GM21381 (cell line): ENCODE results near the gene AGAP3.
A peak's percentile ranks its signal among the peaks of the same experiment; 100 is the strongest.

Source experiments
- ATAC-seq: cut with Tn5 transposase; IDR thresholded peaks from one replicate; pipeline ENCODE4 v1.9.1; 2021; ENCODE audit warnings: mild to moderate bottlenecking, moderate library complexity; ENCODE audit not compliant: unreplicated experiment

AGAP3 gene

DNA sequence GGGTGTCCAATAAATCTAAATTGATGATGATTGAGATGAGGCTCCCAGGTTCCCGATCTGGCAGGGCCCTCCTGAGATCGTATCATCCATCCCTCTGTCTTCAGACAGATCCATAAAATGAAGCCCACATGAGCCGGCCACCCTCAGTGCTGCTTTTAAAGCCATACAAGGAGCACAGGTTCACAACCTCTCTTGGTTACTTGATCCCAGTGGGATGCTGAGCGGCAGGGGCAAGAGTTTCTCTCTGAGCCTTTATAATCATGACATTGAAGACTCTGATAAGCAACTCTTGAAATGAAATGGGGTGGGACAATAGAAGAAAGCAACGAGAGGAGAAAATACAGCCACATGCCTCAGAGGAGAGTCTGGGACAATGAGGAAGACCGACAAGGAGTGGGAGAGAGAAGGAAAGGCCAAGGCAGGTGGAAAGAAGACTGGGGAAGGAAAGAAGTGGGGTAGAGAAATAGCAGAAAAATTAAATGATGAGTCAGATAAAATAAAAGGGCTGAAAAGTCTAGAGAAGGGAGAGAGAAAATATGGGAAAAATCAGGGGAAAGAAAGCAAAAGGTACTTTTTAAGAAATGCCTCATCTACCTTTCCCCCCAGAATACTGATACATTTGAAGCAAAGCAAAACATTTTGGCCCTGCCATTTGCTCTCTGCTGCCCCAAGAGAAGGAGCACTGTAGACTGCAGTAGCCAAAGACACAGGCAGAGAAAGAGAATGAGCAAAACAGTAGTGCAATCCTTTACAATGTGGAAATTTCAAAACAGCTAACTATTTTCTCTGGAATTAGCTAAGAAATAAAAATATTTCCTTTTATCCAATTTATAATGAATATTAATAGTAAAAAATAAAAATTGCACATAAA lies 66.6 kb downstream of the AGAP3 start:
- no peak for ATAC-seq

DNA sequence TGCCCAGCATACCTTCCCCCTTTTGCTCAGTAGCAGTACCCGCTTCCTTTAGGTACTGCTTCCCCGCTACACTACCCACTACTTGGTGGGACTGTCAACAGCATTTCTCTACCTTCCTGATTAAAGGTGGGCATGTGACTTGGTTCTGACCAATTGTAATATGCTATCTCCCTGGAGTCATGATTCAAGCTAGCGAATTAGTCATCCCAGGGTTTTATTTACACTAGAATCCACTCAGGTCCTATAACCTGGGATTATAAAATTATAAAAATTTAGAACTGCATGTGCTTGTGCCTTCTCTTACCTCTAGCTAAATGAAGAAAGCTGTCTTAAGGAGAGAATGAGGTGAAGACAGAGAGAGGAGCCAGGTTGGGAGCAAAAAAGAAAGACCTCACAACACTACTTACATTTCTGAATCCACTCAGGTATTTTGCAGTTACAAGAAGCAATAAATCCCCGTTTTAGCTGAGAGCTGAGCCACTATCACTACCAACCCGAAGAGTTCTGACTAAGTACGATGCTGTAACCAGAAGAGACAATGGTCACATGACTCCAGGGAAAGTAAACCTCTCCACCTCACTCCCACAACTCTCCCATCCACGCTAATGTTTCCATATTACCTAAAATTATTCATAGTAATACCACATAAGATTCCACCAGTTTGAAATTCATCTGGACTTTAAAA lies 71.5 kb downstream of the AGAP3 start:
- no peak for ATAC-seq

GRCh38 chr7:151161757-151162156 lies 75.5 kb downstream of the AGAP3 start:
- ATAC-seq, result no peak

GRCh38 chr7:151166629-151167196 lies 80.4 kb downstream of the AGAP3 start:
- no peak for ATAC-seq

- ATAC-seq, result no peak
These were observed 81.1 kb downstream of the AGAP3 start, which contains the start of gene GBX1 for GRCh38 chr7:151167197-151167961. TSS of gene GBX1 (minus strand) at chr7:151167694. CDS start at chr7:151167548, 146 bp downstream.

- no peak for ATAC-seq
These were observed 81.9 kb downstream of the AGAP3 start for GRCh38 chr7:151168003-151168786.

DNA sequence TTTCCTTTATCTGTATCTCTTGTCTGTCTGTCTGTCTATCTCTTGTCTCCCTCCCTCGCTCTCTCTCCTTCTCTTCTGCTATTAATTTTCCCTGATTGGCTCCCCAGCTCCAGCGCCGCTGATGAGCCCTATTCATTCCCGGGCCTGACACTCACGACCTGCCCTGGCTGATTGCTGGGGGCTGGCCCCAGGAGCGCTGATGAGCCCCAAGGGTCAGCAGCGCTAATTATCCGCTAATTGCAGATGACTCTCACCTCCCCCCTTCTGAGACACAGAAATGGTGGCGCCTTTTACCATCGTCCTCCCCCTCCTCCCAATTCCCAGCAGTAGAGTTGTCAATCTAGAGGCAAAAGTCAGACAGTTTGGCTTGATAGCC lies 82.5 kb downstream of the AGAP3 start:
- no peak for ATAC-seq

GRCh38 chr7:151172273-151173141 lies 86.2 kb downstream of the AGAP3 start:
- ATAC-seq, result peak; percentile 58

DNA sequence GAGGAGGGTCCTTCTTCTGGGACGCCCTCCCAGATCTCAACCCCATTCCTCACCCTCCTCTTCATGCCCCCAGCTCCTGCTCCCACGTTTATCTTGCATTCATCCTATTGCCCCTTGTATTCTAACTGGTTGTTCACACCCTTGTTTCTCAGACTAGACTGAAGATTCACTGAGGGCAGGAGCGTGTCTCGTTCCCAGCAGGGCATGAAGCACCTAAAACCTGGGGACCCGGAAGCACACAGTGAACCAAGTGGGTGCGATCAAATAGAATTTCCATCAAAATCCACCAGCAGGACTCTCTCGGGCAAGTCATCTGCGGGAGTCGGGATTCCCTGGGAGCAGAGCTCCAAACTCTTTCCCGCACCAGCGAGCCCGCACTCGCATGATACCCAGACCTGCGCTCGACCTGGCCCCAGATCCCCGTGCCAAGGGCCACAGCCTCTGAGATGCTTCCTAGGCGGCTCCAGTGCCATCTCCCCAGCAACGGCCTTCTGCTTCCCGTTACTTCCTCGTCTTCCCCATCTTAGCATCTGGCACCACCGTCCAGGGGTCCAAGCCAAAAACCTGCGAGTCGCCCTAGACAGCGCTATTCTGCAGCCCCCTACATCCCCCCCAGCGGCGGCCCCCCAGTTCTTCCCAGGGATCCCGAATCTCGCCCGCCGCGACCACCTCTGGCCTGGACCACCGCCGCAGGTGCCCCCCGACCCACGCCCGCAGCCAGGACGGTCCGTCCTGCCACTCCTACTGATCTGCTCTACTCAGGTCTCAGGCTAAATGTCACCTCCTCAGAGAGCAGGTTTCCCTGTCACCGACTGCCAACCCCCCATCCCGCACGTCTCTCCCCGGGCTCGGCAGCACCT lies 87.3 kb downstream of the AGAP3 start:
- ATAC-seq, result no peak

GRCh38 chr7:151174246-151175046 lies 88.2 kb downstream of the AGAP3 start:
- no peak for ATAC-seq

GRCh38 chr7:151175047-151175792 lies 88.9 kb downstream of the AGAP3 start:
- ATAC-seq, result no peak

DNA sequence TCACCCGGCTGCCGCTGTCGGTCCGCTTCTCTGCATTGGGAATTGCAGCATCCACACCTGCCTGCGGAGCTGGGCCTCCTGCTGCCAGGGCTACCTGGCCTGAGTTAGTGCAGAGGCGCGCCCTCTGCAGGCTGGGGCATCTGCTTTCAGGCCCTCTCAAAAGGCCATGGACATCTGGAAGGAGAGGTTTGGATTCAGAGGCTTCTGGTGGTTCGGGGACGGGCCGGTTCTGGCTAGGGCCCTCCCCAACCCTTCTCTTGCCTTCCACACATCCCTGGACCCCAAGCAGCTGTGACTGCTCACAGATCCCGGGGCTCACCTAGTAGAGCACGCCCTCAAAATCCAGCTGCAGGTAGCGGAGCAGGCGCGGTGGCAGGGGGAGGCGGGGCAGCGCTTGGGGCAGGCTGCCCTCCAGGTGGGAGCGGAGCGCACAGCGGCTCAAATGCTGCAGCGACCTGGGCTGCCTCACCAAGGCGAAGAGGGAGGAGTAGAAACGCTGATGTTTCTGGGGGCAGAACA lies 89.6 kb downstream of the AGAP3 start:
- no peak for ATAC-seq

- no peak for ATAC-seq
These were observed 90.1 kb downstream of the AGAP3 start for GRCh38 chr7:151176401-151176800.

DNA sequence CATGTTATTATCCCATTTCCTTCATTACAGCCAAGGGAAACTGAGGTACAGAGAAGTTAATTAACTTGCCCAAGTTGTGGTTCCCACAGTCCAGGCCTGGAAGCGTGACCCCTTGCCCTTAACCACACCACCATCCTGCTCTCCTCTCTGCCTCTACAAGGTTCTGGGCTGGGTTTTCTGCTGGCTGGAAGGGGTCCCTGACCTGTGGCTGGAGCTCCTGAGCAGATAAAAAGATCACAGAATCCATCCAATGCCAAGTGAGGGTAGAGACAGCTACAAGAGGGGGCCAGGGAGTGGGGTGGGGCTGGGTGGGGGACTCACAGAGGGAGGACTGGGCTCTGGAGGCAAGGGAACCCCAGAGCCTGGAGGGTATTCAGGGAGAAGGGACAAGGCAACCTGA lies 91.0 kb downstream of the AGAP3 start:
- ATAC-seq, result no peak

DNA sequence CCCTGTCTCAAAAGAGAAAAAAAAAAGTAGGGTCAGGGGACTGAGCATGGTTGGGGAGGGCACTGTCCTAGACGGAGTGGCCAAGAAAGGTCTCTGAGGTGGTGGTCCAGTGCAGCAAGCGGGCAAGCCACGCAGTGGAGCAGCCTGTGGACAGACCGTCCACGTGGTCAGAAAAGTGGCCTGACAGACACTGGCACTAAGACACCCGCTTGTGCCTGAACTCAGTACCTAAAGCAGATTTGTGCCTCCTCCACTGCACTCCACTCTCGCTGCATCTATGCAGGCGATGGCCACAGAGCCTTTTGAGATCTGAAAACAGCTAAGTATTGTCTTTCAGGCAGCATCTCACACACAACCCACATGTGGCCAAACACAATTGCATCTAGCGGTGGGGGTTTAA lies 92.0 kb downstream of the AGAP3 start:
- ATAC-seq, result no peak

- no peak for ATAC-seq
These were observed 92.6 kb downstream of the AGAP3 start for GRCh38 chr7:151178831-151179230.
